Limb (tissue), 2 donors: ENCODE results near the gene HLA-B.
"Not testable (repeated sequence)": the region's sequence is repeated elsewhere in the genome, so short reads cannot be mapped to it uniquely, and the experiment has no call there.

Experiments used
- DNase-seq, 2 donors: peaks; one replicate each; pipeline ENCODE4 v3.0.0-alpha.2; 2016; ENCODE audit errors: extremely low spot score in 2 of 2

HLA-B gene

DNA sequence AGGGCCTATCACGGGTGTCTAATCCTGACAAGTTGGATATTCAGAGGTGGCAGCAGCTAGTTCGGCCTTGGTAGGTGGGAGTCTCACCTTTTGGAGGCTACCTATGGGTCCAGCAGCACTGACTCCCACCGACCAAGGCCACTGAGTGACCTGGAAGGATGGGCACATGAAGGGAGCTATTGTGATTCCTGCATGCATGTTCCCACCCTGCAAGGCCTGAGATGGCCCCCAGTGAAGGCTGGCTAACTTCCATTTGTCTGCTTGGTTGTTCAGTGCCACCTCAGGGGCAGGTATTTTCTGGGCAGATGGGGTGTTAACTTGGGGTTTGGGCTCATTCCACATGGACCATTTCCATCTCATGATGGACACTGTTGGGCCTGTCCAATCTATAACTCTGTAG, 28.1 kb upstream of the HLA-B start:
- DNase-seq: no peak

DNA sequence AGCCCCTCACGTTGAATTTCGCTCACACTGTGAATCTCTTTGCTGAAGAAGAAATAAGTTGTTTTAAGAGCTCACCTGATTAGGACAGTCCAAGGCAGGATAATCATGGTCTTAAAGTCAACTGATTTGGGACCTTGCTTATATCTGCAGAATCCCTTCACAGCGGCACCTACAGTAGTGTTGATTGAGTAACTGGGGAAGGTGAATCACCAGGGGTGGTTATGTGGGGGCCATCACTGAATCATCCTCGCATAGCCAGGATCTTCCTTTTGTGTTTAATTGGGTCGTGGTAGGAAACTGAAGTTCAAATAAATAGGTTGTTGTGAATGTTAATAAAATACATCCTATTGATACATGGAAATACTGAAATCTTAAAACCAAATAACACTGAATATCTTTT, 26.2 kb upstream of the HLA-B start:
- DNase-seq: no peak

DNA sequence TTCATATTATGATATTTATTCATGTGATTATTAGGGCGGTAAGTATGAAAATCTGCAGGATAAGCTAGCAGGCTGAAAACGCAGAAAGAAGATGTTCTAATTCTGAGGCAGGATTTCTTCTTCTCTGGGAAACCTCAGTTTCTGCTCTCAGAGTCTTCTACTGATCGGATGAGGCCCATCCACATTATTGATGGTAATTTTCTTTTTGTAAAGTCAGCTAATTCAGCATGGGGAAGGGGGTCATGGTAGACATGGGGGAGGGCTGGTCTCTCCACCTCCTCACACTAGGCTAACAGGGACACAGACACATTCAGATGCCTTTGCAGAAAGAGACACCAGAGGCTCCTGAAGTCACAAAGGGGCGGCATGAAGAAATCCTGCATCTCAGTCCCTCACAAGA, 24.7 kb upstream of the HLA-B start:
- DNase-seq: no peak

DNA sequence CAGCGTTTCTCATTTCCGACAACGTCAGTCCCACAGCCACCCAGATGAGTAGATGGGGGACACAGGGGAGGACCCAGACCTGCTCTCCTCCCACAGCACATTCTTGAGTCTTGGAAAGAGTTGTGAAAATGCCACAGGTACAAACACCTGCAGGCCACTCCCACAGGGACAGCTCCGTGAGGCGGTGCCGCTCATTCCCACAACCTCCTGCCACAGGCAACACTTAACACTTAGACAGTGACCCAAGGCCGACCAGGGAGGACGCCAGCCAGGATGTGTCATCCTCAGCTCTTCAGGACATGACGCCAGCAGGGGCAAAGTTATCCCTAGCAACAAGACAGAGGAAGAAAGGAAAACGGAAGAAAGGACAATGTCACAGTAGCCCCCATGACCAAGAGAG, 22.9 kb upstream of the HLA-B start:
- DNase-seq: no peak

DNA sequence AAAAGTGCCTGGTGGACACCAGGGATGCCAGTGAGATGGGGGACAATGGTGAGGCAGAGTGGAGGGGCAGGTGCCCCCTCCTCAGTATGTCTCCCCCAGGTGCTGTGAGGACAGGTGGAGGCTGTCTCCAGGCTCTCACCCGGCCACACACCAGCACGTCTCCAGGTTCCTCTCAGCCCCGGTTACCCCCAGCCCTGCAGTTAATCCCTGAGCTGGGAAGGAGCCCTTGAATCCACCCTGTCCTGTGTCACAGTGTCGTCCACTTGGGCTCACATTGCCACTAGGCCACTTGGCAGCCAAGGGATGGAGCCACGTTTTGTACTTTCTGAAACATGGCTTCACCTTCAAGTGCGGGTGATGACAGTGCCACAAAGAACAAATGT, 21.7 kb upstream of the HLA-B start:
- DNase-seq: no peak

DNA sequence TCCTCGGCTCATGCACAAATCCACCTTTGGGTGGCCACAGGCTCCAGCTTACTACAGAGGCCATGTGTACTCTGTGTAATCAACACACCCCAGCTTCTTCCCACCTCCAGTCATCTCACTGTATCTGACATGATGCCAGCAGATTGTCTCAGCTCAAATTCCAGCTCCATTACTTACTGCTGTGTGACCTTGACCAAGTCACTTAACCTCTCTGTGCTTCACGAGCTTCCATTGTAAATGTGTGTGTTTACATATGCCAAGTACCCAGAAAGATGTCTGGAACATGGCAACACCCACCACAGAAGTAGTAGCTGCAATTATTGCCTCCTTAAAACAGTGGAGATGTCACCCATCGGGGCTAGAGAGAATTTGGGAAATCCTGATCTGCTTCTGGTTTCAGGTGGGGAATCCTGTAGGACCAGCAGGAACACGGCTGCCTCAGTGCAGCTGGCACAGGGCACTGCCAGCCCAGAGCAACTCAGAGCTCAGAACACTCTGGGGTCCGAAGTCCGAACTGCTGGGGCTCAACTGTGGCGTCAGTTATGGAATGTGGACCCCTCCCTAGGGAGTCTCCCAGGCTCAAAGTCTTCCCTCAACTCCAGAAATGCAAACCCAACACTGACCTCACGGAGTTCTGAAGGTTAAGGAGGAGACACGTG, 21.2 kb upstream of the HLA-B start:
- no peak for DNase-seq

DNA sequence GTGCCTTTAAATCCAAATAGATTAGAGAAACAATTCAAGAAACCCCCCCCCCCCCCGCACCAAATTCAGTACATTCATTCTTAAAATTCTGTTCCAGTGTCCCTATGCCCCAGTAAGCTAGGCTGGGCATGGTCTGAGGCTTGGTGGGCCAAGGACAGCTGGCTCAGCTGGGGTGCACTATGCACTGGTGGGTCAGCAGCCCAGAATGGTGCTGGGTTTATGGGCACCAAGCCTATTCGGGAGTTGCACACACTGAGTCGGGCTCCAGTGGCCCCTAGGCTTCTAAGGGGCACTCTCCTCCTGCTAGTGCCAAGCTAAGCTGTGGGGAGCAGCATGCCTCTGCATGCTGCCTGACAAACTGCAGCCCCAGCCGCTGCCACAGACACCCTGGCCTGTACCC, 20.1 kb upstream of the HLA-B start:
- no peak for DNase-seq

DNA sequence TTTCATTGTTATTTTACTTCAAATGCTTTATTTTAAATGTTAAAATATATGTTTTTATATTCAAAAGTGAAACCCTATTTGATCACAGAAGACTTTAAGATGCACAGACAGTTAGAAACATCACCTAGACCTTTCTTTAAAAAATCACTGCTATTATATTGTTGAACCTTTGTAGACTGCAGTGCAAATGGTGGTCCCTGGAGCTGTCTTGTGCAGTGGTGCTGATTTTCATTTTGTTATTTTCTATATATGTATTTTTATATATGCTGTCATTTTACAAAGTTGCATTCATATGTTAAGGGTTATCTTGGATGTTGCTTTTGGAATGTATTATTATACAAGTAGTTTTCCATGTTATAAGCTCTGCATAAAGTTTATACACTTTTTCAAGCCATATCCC, 18.7 kb upstream of the HLA-B start:
- no peak for DNase-seq

DNA sequence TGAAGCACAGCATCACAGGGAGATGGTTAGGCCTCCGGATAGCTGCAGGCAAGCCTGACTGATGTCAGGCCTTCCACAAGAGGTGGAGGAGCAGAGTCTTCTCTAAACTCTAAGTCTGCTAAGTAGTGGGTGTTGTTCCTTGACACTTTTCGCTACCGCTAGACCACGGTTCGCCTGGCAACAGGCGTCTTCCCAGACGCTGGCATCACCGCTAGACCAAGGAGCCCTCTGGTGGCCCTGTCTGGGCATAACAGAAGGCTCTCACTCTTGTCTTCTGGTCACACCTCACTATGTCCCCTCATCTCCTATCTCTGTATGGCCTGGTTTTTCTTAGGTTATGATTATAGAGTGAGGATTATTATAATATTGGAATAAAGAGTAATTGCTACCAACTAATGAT, 17.1 kb upstream of the HLA-B start:
- not testable (repeated sequence) for DNase-seq

DNA sequence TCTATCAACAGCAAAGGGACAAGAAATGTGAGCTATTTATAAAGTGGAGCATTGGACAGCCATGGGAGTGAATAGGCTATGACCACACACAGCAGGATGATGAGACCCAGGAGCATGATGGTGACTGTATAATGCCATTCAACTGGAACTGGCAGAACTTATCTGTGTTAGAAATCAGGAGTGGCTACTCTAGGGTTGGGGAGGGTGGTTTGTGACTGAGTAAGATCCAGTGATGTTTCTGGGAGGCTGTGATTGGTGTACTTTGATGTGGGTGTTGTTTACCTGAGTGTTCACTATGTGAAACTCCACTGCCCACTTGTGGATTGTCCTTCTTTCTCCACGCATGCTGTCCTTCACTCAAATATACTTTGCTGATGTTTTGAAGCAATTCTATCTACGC, 11.5 kb upstream of the HLA-B start:
- DNase-seq: no peak

DNA sequence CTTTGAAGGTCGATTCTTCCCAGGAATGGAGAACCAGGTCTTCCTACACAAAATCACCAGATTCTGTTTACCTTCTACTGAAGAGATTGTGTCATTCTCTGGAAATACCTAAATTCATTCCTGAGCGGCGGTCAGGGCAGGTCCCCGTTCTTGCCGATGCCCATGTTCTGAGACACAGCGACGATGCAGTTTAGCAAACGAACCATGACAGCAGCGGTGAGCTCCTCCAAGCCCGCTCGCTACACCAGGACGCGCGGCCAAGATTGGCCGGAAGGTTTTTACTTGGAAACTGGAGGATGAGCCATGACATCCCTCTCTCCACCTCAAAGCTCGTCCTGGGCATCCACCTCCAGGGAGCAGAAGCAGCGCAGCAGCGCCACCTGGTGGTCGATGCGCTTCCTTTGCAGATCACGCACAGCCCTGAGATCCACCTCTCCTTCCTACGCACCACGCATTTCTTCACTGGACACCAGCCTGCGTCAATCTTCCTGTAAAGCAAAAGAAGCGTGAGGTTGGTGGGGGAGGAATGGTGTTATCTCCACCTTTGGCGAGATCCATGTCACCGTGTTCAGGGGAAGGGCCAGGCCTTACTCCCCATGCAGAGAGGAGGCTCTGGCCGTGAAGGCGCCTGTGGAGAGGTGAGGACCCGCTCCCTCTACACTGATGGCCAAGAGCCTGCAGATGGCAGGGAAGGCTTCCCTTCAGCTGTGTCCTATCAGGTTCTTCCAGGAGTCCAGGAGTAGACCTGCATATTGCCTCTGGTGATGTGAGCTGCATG, 9.9 kb upstream of the HLA-B start:
- DNase-seq: peak; percentile 79 to 92

DNA sequence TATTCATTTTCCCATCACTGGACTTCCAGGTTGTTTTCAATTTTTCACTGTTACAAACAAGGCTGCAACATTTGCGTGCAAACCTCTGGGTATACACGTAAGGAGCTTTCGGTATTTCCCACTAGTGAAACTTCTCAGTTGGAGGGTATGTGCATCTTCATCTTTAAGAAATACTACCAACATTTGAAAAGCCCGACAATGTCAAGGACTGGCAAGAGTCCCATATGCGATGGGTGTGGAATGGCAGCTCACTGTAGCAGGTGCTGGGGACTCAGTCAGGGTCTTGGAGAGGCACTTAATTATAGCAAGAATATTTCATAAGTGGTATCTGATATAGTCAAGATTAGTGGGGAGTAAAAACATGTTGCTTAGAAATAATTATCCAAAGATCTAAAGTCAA, 8.9 kb upstream of the HLA-B start:
- no peak for DNase-seq

DNA sequence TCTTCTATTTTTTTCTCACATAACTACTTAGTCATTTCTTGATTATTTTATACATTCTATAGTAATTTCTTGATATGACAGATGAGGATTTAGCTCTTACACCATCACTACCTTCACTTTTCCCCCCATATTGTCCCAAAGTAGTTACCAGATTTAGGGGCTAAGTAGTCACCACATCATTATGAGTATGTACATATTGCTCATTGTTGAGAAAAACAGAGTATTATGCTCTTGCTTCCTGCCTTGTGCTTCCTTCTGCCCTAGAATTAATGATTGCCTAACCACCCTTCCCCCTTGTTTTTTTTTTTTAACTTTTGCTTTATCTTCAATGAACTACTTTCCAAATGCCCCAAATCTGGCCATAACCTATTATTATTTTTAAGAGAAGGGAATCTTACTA, 6.8 kb upstream of the HLA-B start:
- no peak for DNase-seq

DNA sequence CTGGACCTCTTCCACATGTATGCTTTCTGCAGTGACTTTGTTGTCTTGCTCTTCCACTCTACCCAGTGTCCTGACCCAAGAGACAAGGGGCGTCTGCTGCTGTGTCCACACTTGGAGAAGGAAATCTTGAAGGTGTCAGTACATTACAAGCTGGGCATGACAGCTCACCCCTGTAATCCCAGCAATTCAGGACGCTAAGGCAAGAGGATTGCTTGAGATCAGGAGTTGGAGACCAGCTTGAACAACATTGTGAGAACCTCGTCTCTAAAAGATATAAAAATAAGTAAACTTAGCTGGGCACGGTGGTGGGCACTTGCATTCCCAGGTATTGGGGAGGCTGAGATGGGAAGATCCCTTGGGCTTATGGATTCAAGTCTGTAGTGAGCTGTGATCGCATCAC, 5.8 kb upstream of the HLA-B start:
- no peak for DNase-seq

DNA sequence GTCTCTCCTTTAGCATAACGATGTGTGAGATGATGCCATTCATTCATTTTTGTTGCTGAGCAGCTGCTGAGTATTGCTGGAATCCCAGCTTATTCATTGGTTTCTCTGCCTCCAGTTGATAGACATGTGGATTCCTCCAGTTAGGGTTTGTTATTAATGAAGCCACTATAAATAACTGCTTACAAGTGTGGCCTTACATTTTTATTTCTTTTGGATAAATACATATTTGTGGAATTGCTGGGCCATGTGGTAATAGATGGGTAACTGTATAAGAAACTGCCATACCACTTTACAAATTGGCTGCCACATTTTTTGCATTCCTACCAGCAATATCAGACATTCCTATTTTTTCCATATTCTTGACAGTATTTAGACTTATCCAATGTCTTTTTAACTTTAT, 2.6 kb upstream of the HLA-B start:
- DNase-seq: no peak

DNA sequence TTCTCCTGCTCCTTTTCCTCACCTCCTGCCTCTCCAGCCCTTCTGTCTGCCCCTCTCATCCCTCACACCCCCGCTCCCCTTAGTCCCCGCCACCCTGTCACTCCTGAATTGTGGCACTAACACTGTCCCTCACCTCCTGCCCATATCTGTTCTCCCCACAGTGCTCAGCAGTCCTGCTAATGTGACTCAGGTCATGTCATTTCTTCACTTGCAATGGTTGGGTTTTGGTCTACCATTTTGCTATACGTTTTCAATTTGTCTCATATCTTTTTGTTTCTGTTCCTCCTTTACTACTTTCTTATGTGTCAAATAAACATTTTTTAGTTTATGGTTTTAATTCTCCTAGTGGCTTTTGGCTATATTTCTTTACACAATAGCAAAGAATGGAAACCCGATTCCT, 1.3 kb upstream of the HLA-B start:
- DNase-seq: no peak

DNA sequence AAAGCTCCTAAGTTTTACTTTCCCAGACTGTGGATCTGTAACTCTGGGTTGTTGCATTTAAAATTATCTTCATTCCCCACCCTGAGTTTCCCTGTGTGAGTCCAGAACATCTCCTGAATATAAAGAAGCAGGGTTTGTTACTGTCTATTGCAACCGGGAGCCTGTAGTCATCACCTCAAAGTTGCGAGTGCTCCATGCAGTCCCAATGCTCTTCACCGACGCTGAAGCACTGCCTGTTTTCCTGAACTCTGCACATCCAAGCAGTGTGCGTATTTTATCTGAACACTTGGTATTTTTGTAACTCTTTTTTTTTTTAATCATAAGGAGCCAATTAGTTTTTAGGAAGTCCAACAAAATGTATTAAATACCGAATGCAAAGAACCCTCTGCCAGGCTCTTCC, 907 bp upstream of the HLA-B start:
- DNase-seq: no peak

DNA sequence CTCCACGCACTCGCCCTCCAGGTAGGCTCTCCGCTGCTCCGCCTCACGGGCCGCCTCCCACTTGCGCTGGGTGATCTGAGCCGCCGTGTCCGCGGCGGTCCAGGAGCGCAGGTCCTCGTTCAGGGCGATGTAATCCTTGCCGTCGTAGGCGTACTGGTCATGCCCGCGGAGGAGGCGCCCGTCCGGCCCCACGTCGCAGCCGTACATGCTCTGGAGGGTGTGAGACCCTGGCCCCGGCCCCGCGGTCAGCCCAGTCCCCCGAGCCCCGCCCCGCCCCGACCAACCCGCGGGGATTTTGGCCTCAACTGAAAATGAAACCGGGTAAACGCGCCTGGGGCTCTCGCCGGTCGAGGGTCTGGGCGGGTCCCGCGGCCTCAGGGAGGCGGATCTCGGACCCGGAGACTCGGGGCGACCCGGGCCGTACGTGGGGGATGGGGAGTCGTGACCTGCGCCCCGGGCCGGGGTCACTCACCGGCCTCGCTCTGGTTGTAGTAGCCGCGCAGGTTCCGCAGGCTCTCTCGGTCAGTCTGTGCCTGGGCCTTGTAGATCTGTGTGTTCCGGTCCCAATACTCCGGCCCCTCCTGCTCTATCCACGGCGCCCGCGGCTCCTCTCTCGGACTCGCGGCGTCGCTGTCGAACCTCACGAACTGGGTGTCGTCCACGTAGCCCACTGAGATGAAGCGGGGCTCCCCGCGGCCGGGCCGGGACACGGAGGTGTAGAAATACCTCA, 598 bp downstream of the HLA-B start:
- peak in 1 of 2 donors; percentile 53 for DNase-seq

DNA sequence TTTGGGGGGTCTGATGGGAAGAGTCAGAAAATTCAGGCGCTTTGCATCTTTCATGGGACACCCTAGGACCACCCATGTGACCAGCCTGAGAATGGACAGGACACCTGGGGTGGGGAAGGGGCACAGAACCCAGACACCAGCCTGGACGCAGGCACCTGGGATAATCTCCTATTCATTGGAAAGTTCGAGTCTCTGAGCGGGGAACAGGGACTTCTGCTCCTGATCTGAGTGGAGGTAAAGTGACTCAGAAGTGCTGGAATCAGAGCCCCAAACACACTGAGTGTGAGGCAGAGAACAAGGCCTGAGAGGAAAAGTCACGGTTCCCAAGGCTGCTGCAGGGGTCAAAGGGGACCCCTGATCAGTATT, 1.4 kb downstream of the HLA-B start:
- DNase-seq: no peak

DNA sequence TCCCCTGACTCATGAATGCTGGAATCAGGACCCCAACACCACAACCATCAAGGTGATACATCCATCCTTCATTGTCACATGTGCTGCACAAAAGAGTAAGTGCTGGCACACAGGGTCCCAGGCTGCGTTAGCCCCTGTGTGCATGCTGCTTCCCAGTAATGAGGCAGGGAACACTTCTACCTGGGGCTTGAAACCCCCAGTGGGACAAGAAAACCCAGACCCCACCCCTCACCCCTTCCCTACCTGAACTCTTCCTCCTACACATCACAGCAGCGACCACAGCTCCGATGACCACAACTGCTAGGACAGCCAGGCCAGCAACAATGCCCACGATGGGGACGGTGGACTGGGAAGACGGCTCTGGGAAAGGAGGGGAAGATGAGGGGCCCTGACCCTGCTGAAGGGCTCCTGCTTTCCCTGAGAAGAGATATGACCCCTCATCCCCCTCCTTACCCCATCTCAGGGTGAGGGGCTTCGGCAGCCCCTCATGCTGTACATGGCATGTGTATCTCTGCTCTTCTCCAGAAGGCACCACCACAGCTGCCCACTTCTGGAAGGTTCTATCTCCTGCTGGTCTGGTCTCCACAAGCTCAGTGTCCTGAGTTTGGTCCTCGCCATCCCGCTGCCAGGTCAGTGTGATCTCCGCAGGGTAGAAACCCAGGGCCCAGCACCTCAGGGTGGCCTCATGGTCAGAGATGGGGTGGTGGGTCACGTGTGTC, 2.0 kb downstream of the HLA-B start:
- DNase-seq: no peak

DNA sequence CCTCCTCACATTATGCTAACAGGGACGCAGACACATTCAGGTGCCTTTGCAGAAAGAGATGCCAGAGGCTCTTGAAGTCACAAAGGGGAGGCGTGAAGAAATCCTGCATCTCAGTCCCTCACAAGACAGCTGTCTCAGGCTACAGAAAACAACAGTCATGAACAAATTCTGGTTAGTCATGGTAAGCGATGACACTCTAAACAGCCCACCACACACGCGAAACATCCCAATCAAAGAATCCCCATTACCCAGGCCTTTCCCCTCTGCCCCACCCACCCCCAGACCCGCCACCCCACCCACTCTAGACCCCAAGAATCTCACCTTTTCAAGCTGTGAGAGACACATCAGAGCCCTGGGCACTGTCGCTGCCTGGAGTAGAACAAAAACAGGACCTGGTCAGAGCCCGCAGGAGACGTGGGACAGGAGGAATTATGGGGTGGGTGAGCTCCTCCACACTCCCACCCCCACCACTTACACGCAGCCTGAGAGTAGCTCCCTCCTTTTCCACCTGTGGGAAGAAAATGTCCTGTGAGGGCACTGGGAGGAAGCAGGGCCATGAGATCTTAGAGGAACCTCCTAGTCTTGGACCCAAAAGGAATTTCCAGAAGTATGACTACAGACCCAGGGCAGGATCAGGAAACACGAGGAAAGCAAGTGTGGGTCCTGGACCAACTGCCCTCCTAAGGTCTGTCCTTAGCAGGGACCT, 2.7 kb downstream of the HLA-B start:
- DNase-seq: no peak
